IMR-90 (cell line): ENCODE measurements around the gene VPS33A. TPM values are rescaled to one million over a fixed set of nuclear protein-coding genes. Genes with fewer than 3 reads are reported as not detected.

Source experiments
- ATAC-seq: fragments of 200-7000 bp; cut with Tn5 transposase; 2 replicates; pipeline ENCODE4 v1.9.1; 2020; ENCODE audit warnings: low read depth, mild to moderate bottlenecking, moderate library complexity
- BruUV-seq: library from RNA; stranded (reverse); fragments of 400-500 nt; replicated peaks from 2 replicates; lab custom pipeline; 2021; lab: Mats Ljungman, UMichigan
- CTCF ChIA-PET: fragments of 300-600 bp; formaldehyde crosslinking; extraction: SDS; loops from one replicate; lab custom pipeline; 2021; ENCODE audit warnings: antibody characterized with exemption; lab: Yijun Ruan, JAX
- POLR2A ChIA-PET: fragments of 300-600 bp; sonication (Branson Sonifier 250); formaldehyde crosslinking; loops from one replicate; lab custom pipeline; 2022; ENCODE audit warnings: antibody characterized with exemption; ENCODE audit not compliant: unreplicated experiment; lab: Charles Lee
- DNase-seq: peaks from one replicate; pipeline ENCODE4 v3.0.0; 2013
- H2AFZ ChIP-seq: replicated peaks from 2 replicates; pipeline ENCODE3; 2013; ENCODE audit warnings: low read length, mild to moderate bottlenecking; ENCODE audit not compliant: poor library complexity
- H2AK5ac ChIP-seq: 2 replicates; pipeline ENCODE4 v1.6.1; 2013; ENCODE audit warnings: low read depth, low read length, inconsistent platforms
- H2AK9ac ChIP-seq: replicated peaks from 2 replicates; pipeline ENCODE3; 2013; ENCODE audit warnings: mild to moderate bottlenecking, low read depth, low read length, moderate library complexity; ENCODE audit not compliant: poor library complexity
- H2BK120ac ChIP-seq: 2 replicates; pipeline ENCODE4 v1.6.1; 2013; ENCODE audit warnings: low read depth, low read length, inconsistent platforms
- H2BK15ac ChIP-seq: 3 replicates; pipeline ENCODE4 v1.6.1; 2013; ENCODE audit warnings: low read depth, low read length, inconsistent platforms
- H2BK20ac ChIP-seq: 2 replicates; pipeline ENCODE4 v1.6.1; 2013; ENCODE audit warnings: low read depth, mild to moderate bottlenecking, inconsistent platforms, low read length, moderate library complexity
- H2BK5ac ChIP-seq: 2 replicates; pipeline ENCODE4 v1.6.1; 2013; ENCODE audit warnings: mild to moderate bottlenecking, low read depth, low read length, inconsistent platforms; ENCODE audit not compliant: poor library complexity, severe bottlenecking
- H3K14ac ChIP-seq: replicated peaks from 2 replicates; pipeline ENCODE4 v1.6.1; 2013; ENCODE audit warnings: low read depth, low read length, inconsistent platforms
- H3K18ac ChIP-seq: 2 replicates; pipeline ENCODE4 v1.6.1; 2013; ENCODE audit warnings: low read depth, low read length, control low read depth
- H3K23ac ChIP-seq: 2 replicates; pipeline ENCODE4 v1.6.1; 2013; ENCODE audit warnings: low read depth, low read length, inconsistent platforms
- H3K27ac ChIP-seq: 2 replicates; pipeline ENCODE4 v1.5.1; 2013; ENCODE audit warnings: mild to moderate bottlenecking, control low read depth, low read length; ENCODE audit not compliant: insufficient read depth
- H3K27me3 ChIP-seq: 2 replicates; pipeline ENCODE4 v1.6.1; 2013; ENCODE audit warnings: low read length; ENCODE audit not compliant: control insufficient read depth, insufficient read depth
- H3K36me3 ChIP-seq: 2 replicates; pipeline ENCODE4 v1.6.1; 2013; ENCODE audit warnings: low read length, mixed read lengths; ENCODE audit not compliant: control insufficient read depth, insufficient read depth
- H3K4ac ChIP-seq: 2 replicates; pipeline ENCODE4 v1.6.1; 2013; ENCODE audit warnings: low read depth, low read length, inconsistent platforms
- H3K4me1 ChIP-seq: 2 replicates; pipeline ENCODE4 v1.6.1; 2013; ENCODE audit warnings: low read length, mixed read lengths; ENCODE audit not compliant: control insufficient read depth, insufficient read depth
- H3K4me2 ChIP-seq: 2 replicates; pipeline ENCODE4 v1.6.1; 2013; ENCODE audit warnings: low read depth, mild to moderate bottlenecking, control low read depth, low read length, moderate library complexity
- H3K4me3 ChIP-seq: 2 replicates; pipeline ENCODE4 v1.5.1; 2013; ENCODE audit warnings: low read depth, mild to moderate bottlenecking, control low read depth, low read length, moderate library complexity; ENCODE audit not compliant: insufficient read depth
- H3K56ac ChIP-seq: 2 replicates; pipeline ENCODE4 v1.6.1; 2013; ENCODE audit warnings: low read length, inconsistent platforms; ENCODE audit not compliant: insufficient read depth; ENCODE audit errors: extremely low read depth
- H3K79me1 ChIP-seq, 2 experiments: 2 replicates each; pipeline ENCODE4 v1.6.1; 2013; ENCODE audit warnings: low read length in 2 of 2, inconsistent platforms in 1 of 2, low read depth in 1 of 2
- H3K9ac ChIP-seq: 2 replicates; pipeline ENCODE4 v1.6.1; 2013; ENCODE audit warnings: low read depth, low read length, control low read depth
- H3K9me1 ChIP-seq: 2 replicates; pipeline ENCODE4 v1.6.1; 2013; ENCODE audit warnings: low read length, inconsistent platforms; ENCODE audit not compliant: insufficient read depth
- H3K9me3 ChIP-seq: 2 replicates; pipeline ENCODE4 v1.6.1; 2013; ENCODE audit warnings: low read length; ENCODE audit not compliant: control insufficient read depth, insufficient read depth
- H4K20me1 ChIP-seq: 2 replicates; pipeline ENCODE4 v1.6.1; 2013; ENCODE audit warnings: low read length, inconsistent platforms; ENCODE audit not compliant: insufficient read depth
- H4K5ac ChIP-seq: 2 replicates; pipeline ENCODE4 v1.6.1; 2013; ENCODE audit warnings: mild to moderate bottlenecking, low read depth, low read length, control low read depth
- H4K8ac ChIP-seq, 2 experiments: 2 replicates each; pipeline ENCODE4 v1.6.1; 2013; ENCODE audit warnings: low read depth in 2 of 2, low read length in 2 of 2, control low read depth in 1 of 2, inconsistent platforms in 1 of 2
- H4K91ac ChIP-seq: 2 replicates; pipeline ENCODE4 v1.6.1; 2013; ENCODE audit warnings: low read depth, low read length, inconsistent platforms; ENCODE audit not compliant: insufficient read depth
- RCOR1 ChIP-seq: IDR thresholded peaks from 2 replicates; pipeline ENCODE4 v1.6.1; 2012; ENCODE audit warnings: mild to moderate bottlenecking, low read length, improper control_type of control experiment; ENCODE audit not compliant: insufficient replicate concordance
- WGBS, 2 experiments: methylation state at CpG; one replicate each; pipeline versions ENCODE4 v1.1.5 to v1.1.7; 2013; ENCODE audit warnings: missing lambda C conversion rate in 2 of 2; ENCODE audit not compliant: insufficient read length in 1 of 2; ENCODE audit errors: extremely low coverage in 2 of 2; 5-methylcytosine and 5-hydroxymethylcytosine counted together
- dilution Hi-C: fragments of 300-500 bp; cut with HindIII; formaldehyde crosslinking; loops from one replicate; pipeline ENCODE4 v1.14.3; 2018; ENCODE audit warnings: low sequenced_read_pairs; ENCODE audit not compliant: unreplicated experiment
- in situ Hi-C: fragments of 300-500 bp; cut with MboI; formaldehyde crosslinking; loops from 3 replicates; pipeline ENCODE4 v1.14.3; 2019; ENCODE audit warnings: low sequenced_read_pairs, inconsistent platforms, mixed read lengths
- intact Hi-C: fragments of 100-400 bp; cut with micrococcal nuclease; formaldehyde crosslinking; loops from 2 replicates; pipeline ENCODE4 v1.10.0; 2022
- polyA plus RNA-seq, 3 experiments: library from polyadenylated mRNA; depleted of rRNA; stranded (reverse); fragments of >200 nt; gene quantifications; 2 replicates each; pipeline ENCODE4 v1.2.3, GENCODE V29; 2012; ENCODE audit warnings: low replicate concordance in 1 of 3
- total RNA-seq: library from RNA; depleted of rRNA; stranded (reverse); fragments of >200 nt; gene quantifications from 2 replicates; pipeline ENCODE4 v1.2.3, GENCODE V29; 2012

The VPS33A gene
- total and polyA plus RNA-seq, 2 of the 4 experiments (the other 2 are of a cell fraction) = 14.0 to 20.3 TPM

DNA sequence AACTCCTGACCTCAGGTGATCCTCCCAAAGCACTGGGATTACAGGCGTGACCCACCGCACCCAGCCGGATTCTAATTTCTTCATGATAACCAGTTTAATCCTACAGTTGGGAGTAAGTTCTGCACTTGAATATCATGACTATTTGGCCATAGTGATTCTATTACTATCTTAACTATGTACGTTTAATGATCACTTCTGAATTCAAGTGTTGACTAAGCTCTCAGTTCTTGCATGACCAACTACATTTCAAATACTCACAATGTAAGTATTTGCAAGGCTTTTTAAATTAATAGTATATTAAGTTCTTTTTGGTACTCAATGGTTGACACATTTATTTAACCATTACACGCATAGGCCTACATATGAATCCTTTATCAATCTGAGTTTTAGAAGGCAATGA, 17.4 kb upstream of the VPS33A start:
- Histone ChIP-seq H4K5ac (no peak overlapping the region), H3K23ac (no peak overlapping the region), H3K4me2 (no peak overlapping the region), H2AK5ac (no peak overlapping the region), H3K18ac (no peak overlapping the region), H3K14ac (no peak overlapping the region), H3K4ac (no peak overlapping the region), H2BK5ac (no peak overlapping the region), H4K20me1 (peaks cover 4% of the 10 kb centered on the region; the same call in 1 of the 2 replicates), H2BK120ac (no peak overlapping the region), H3K79me1 (peaks cover 8 to 24% of the 10 kb centered on the region in 2 experiments), H3K4me1 (peaks cover 7% of the 10 kb centered on the region), H3K56ac (no peak overlapping the region), H2AFZ (no peak overlapping the region), H2BK15ac (no peak overlapping the region), H2BK20ac (no peak overlapping the region), H3K36me3 (peaks cover 19% of the 10 kb centered on the region), H3K27ac (no peak overlapping the region), H3K9me1 (peaks cover 3% of the 10 kb centered on the region; the same call in 1 of the 2 replicates), H3K27me3 (no peaks in the 10 kb centered on the region), H3K4me3 (no peak overlapping the region), H3K9me3 (no peaks in the 10 kb centered on the region), H2AK9ac (no peak overlapping the region), H4K8ac (no peak overlapping the region), H3K9ac (no peak overlapping the region), H4K91ac (no peak overlapping the region)
- in situ Hi-C loops (no loop called here), dilution Hi-C loops (no loop called here), intact Hi-C loops (no loop called here)
- ATAC-seq (no peak), DNase-seq (no peak)
- no TSS peak for BruUV-seq
- ChIA-PET CTCF (interaction anchor here (1.3 kb wide), 1 partner anchor 12 kb away, joined by 3 read pairs; no protein-coding TSS in a partner anchor), POLR2A (no interaction called here)
- no CpG with 5 or more reads among the region's 5 CpGs for WGBS, 2 experiments
- no peak for TF ChIP-seq RCOR1
